DMS 273 treated with DMSO at 0.1 percent for 48 hours (cell line): ENCODE results near the gene NUP205.
A peak's percentile ranks its signal among the peaks of the same experiment; 100 is the strongest.
"Not testable (repeated sequence)": the region's sequence is repeated elsewhere in the genome, so short reads cannot be mapped to it uniquely, and the experiment has no call there.

Source experiments
- DNase-seq: peaks from one replicate; lab custom pipeline; 2025; lab: John Stamatoyannopoulos, UW

The NUP205 gene

DNA sequence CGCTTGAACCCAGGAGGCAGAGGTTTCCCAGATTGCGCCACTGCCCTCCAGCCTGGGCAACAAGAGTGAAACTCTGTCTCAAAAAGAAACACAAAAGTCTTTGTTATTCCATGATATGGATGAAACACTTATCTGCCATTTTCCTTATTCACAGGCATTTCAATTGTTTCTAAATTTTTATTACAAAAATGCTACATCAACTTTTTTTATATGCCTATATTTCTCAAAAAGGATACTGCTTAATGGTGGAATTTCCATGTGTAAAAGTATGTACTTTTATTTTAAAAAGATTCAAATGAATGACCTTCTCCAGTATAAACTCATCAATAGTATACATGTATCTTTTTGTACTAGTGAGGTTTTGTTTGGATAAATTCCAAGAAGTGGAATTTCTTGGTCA lies 62.7 kb downstream of the NUP205 start:
- DNase-seq, result no peak

DNA sequence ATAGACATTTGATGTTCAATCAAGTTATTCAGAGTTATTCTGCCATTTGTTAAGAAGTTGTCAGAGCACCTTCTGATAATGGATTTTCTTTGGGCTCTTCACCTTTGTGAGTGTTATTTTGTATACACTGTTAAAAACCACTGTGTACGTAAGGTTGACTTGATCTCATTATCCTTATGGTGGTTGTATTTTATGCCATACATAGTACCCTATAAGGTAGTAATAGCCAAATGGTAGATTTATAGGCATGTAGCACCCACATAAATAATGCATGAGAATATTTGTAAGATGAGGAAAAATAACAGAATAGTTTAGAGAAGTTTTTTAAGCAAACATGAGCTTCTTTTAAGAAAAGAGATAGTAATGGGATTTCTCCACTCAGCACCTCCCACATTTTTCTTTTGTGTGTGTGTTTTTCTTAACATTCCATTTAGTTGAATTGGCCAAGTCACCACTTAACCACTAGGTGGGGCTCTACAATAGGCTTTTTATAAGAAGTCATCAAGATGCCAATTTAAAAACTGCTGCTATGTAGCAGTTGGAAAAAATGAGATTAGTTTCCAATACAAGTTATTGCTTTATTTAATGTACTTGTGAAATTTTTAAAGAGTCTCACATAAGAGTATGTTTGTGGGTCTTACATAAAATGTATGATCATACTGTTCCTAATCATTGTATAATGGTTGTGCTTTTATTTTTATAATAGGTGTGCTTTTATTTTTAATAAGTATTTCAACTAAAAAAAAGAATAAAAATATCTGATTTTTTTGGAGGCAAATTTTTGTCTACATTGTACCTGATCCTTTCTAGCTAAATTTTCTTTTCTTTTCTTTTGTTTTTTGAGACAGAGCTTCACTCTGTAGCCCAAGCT lies 63.5 kb downstream of the NUP205 start:
- DNase-seq, result peak; percentile 37

DNA sequence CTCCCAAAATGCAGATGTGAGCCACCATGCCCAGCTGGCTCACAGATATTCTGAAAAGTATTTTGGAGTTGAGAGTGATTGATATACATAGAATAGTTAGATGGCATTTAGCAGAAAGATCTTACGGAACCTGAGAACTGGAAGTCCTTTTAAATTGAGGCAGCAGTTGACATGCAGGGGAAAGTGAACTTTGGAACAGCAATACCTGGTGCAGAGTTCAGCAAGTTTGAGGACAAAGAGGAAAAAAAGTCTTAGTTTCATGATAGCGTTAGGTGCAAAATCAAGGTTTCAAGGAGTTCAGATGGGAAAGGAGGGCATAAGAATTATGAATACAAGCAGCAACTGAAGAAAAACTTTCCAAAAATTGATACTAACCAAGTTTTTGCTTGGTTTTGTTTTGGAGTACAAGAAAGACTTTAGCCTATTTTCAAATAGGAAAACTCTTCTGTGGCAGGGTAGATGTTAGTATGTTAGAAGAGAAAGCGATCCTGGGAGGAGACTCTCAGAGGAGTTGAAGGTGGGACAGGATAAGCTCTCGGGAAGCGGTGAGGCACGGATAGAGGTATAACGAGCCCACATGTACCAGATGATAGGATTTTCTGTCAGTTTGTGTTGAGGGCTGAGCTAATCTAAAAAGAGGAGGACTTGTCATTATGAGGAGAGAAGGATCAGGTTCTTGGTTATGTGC lies 76.6 kb downstream of the NUP205 start:
- no peak for DNase-seq

DNA sequence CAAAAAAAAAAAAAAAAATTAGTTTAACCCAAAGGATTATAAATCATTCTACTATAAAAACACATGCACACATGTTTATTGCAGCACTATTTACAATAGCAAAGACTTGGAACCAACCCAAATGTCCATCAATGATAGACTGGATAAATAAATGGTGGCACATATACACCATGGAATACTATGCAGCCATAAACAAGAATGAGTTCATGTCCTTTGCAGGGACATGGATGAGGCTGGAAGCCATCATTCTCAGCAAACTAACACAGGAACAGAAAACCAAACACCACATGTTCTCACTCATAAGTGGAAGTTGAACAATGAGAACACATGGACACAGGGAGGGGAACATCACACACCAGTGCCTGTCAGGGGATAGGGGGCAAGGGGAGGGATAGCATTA lies 82.0 kb downstream of the NUP205 start:
- DNase-seq, result not testable (repeated sequence)

DNA sequence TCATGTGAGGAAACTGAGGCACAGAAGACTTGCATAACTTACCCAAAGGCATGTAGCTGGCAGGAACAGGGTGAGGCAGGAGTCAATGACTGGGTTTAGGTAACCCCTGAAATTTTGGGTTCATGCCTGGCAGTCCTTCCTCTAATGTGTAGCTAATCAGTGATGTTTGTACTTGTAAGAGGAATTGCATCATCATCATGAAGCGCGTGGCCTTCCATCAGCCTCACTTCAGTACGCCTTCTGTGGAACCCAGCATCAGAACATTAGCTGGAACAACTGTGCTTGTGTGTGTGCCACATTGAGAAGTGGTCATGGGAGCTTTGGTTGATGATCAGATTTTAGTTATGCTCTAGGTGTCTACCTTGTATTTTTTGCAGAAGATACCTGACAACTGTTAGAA lies 86.4 kb downstream of the NUP205 start:
- DNase-seq, result no peak

DNA sequence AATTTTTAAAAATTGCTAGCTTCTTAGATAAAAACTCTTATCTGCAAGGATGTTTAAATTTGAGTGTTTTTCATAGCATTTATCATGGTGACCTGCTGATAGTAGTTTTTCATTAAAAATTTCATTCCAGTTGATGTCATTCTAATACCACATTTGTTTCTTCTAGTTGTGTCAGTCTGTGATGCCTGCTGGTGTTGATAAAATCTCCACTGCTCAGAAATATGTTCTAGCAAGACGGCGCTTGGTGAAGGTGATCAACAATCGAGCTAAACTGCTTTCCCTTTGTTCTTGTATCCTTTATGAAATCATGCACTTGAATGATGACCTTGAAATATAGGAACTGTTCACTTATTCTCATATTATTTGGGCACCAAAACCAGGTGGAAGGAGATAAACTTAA lies 87.0 kb downstream of the NUP205 start:
- no peak for DNase-seq

DNA sequence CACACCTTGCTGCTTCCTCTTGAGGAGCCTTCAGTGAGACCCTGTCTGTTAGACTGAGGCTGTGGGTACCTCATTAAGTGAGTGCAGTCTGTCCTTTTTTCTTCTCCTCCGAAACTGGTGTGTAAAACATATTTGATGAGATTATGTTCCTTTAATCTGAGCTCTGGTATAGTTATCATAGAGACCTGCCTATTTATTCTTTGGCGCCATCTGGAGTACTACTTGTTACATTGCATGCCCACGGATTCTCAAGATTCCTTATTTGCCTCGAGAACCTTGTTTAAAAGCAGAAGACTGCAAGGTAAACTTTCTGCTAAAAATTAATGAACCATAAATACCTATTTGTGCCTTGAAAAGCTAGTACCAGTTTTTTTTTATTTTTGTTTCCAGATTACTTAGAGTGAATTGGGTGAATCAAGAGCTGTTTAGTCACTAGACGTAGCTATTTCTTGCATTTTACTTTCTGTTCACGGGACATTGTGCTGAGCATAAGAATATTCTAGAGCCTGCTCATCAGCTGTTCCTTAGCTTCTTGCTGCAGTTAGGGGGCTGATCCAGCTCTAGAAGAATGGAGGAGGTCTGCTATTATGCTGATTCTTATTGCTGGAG lies 87.7 kb downstream of the NUP205 start:
- no peak for DNase-seq

DNA sequence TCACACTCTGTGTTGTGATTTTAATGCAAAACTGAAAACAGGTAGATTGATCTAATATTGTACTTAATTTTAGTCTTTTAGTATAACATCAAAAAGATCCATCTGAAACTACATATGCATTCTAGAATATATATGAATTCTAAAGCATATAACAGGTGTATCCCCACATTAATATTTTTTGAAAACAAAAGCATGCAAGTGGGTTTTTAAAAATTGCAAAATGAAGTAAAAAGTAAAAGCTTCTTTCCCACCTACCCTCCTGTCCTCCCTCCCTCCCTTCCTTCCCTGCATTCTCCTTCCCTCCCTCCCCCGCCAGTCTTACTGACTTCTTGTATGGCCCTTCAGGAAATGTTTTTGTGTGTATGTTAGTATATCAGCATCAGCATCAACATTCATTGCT lies 90.0 kb downstream of the NUP205 start:
- DNase-seq, result no peak

DNA sequence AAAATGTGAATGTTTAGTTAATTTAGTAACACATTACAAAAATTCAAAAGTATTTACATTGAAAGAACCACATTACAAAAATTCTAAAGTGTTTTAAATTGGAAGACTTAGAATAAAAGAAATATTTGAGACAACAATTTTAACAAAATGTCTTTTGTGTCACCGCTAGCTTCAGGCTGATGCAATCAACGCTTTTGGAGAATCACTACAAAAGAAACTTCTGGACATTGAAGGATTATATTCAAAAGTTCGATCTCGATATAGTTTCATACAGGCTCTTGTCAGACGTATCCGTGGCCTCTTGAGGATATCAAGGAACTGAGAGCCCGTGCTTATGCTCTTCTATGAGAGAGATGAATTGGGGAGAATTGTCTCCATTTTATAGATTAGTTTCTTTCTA lies 90.5 kb downstream of the NUP205 start:
- no peak for DNase-seq

DNA sequence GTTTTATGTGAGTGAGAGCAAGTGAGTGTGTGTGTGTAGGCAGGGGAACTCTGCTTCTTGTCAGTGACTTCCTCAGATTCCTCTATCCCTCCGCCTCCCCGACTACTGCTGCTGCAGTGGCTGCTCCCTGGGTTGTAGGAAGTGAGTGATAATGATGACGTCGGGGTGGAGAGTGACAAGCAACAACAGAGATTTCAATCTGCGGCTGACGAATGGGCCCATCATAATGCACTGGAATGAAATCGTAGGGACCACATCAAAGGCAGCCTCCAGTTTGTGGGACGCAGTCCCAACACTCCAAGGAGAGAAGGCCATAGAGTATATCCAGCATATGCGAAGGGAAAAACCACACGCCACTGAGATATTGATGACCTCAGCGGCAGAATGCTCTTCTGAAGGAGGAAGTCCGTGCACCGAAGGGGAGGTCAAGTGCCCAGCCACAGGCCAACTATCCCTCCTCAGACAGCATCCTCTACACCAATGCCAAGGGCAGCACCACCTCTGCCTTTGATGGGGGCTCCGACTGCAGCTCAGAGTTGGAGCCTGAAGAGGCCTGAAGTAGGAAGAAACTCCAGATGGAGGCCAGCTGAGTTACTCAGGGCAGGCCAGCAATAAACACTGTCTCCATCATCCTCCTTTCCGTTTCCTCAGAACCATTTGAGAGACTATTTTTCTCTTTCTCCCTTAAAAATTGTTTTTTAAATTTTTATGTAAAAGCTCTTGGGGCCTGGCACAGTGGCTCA lies 93.3 kb downstream of the NUP205 start:
- DNase-seq, result no peak

DNA sequence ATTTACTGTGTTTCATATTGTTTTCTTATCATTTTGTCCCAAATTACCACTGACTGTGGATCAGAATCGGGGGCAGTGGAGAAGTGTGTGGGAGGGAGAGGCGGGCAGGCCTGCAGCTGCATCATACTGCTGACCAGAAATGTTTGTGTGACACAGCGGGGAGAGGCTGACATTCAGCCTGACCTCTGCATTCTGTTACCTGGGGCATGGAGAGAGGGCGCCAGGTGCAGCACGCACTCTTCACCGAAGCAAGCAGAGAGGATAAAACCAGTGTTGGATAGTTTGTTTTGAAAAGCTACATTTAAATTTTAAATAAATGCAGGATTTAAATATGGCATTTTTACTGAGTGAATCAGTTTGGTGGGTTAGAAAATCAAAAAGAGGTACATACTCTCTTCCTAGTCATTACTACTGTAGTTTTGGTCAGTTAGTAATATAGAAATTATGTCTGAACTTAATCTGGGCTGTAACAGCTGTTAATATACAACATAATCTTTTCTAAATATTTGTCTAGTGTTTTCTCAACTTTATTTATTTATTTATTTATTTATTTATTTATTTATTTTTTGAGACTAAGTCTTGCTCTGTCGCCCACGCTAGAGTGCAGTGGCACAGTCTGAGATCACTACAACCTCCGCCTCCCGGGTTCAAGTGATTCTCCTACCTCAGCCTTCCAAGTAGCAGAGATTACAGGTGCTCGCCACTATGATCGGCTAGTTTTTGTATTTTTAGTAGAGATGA lies 95.8 kb downstream of the NUP205 start:
- no peak for DNase-seq

DNA sequence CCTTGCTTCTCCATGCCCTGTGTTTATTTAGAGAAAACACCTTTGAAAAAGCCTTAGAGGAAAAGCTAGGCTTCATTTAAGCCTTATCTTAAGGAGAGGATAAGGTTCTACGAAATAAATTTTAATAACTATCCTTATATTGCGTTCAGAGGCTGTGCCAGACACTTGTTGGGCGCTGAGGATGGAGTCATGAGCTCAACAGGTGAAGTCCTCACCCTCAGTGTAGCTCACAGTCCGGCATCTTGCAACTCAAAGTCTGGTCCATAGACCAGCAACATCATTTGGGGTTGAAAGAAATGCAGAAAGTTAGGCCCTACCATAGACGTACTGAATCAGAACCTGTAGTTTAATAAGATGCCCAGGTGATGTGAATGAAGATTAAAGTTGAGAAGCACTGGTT lies 100.8 kb downstream of the NUP205 start:
- no peak for DNase-seq

DNA sequence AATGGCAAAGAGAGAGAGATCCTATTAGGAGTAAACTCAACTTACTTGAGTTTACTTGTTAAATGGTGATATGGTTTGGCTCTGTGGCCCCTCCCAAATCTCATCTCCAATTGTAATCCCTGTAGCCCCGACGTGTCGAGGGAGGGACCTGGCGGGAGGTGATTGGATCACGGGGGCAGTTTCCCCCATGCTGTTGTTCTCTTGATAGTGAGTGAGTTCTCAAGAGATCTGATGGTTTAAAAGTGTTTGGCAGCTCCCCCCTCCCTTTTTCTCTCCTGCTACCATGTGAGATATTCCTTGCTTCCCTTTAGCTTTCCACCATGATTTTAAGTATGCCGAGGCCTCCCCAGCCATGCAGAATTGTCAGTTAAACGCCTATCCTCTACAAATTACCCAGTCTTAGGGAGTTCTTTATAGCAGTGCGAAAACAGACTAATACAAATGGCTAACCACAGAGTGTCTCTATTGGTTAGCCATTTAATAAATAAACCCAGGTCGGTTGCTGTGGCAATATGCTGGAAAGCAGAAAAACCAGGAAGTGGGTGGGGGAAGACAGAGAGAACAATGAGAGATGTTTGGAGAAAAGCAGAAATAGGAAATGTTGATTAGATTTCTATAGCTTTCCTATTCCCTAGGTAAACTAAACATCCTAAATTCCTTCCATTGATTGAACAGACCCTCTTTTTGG lies 101.6 kb downstream of the NUP205 start:
- no peak for DNase-seq

DNA sequence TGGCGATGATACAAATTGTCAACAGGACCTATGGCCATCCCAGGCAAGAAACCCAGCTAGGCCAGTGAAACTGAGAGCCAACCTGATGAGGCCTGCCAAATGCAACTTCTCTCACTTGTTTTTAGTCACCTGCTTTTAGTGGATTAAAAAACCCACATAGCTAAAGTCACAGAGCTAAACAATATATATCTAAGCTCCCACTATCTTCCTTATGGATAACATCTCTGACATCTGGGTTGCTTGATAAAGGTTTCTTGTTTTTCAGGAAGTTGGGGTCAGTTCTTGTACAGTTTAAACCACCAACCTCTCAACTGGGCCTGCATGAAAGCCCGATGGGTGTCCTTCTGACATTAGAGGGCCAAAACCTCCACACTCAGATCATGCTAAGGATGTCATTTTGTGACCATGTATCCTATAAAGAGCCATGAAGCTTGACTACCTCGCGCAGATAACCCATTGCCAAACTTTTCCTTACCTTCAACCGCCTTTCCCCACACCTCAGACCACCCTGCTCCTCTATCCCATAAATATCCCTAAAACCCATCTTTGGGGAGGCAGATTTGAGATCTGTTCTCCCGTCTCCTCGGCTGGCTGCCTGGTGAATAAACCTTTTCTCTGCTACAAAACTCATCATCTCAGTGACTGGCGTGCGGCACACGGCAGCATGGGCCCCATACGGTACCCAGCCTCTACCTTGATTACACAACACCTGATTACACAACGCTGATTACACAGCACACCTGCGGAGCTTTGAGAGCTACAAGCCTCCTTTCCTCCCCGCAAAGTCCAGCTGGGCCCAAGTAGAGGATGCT lies 103.8 kb downstream of the NUP205 start:
- DNase-seq, result no peak

DNA sequence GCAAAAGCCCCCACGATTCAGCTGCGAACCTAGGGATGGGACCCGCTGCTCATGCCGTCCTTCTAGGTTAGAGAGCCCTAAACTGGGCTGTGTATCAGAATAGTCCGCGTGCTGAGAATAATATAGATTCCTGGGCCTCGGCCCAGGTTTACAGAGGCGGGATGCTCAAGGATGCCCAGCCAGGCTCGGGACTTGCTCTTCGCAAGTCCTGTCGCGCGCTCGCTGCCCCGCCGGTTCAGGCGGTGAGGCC lies 104.3 kb downstream of the NUP205 start:
- DNase-seq, result no peak

DNA sequence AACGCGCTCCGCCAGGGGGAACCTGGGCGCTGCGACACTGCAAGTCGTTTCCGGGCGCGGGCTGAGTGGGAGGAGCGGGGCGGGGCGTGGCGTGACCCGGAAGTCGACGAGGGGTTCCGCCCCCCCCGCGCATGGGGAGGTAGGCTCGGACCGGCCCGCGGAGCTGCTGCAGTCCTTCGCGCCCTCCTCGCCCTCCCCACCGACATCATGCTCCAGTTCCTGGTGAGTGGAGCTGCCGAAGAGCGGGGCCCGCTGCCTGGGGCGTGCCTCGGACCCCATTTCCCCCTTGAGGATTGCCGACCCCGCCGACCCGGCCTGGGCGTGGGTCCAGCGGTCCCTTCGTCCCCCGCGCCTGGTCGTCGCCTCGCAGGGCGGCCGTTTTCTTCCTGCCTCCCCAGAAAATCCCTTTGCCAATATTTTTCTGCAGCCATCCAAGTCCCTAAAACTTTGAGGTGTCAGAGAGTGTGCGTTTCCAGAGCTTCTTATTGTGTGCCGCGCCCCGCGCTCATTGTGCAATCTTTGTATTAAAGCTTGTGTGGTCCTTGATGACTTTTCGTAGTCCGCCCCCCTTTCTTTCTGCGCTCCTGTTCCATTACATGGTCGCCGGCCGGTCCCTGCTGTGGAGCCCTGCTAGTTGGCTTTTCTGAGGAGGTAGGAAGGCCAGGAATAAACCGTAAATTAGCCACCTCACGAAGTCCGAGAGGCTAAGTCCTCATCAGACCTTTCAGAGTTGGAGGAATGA lies 104.8 kb downstream of the NUP205 start, which contains the start of gene STMP1:
TSS of gene STMP1 (plus strand) at position 142 of the 742 bp plus-strand sequence.
- peak; percentile 83 for DNase-seq

DNA sequence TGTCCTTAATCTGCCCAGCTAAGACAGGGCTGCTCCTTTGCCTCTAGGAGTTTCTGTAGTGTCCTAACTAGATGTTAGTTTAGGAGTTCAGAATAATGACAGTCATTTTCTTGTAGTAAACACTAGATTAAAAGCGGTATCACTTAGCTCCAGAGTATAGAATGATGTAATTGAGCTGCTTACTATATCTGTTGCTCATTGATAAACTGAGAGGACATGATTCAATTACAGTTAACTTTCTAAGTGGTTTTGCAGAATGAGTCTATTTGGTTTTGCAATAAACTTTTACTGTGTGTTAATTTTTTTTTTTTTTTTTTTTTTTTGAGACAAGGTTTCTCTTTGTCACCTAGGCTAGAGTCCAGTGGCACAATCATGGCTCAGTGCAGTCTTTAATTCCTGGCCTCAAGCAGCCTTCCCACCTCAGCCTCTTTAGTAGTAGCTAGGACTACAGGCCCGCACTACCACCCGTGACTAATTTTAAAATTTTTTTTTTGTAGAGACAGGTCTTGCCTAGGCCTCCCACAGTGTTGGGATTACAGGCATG lies 106.4 kb downstream of the NUP205 start:
- DNase-seq, result no peak

DNA sequence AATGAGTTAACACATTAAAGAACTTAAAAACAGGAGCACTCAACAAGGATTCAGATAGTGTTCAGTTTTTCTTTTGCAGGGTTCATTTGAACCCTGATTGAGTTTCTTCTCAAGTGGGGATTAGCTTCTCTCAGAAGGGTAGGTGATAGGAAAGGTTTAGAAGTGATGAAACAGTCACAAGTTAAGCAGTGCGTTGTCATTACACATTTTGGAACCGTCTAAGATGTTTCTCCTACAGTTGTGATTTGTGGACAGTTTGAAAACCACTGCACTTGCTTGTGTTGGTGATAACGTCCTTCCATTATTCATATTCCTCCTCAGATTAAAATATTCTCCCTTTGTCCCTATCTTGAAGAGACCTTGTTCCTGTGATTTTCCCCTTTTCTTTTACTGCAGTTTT lies 107.3 kb downstream of the NUP205 start:
- no peak for DNase-seq

DNA sequence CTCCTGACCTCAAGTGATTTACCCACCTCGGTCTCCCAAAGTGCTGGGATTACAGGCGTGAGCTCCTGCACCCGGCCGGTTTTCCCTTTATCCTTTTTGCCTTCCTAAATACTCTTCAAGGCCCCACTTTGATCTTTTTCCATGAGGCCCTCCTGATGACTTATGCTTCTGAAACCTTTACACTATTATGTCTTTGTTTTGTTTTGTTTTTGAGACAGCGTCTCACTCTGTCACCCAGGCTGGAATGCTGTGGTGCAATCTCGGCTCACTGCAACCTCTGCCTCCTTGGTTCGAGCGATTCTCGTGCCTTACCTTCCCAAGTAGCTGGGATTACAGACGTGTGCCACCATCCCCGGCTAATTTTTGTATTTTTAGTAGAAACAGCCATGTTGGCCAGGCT lies 108.4 kb downstream of the NUP205 start:
- no peak for DNase-seq
